NK-92 (cell line): ENCODE measurements around the gene CARHSP1.
"Not testable (repeated sequence)": the region's sequence is repeated elsewhere in the genome, so short reads cannot be mapped to it uniquely, and the experiment has no call there.

Experiments
- DNase-seq: peaks from one replicate; lab custom pipeline; 2025; ENCODE audit not compliant: unreplicated experiment; lab: John Stamatoyannopoulos, UW

The CARHSP1 gene

DNA sequence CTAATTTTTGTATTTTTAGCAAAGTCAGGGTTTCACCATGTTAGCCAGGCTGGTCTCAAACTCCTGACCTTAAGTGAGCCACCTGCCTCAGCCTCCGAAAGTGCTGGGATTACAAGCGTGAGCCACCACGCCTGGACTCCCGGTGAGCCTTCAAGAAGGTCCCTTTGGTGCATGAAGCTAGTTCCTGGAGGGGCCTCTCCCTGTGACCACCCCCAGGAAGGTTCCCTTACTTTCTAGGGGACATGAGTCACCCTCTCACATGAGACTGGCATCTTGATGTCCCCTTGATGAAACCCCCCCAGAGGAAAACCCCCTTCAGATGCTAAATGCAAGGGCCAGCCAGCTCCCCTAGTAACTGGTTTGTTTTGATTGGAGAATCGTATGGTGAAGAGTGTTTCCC is 12.8 kb downstream of the CARHSP1 start:
- DNase-seq: no peak

DNA sequence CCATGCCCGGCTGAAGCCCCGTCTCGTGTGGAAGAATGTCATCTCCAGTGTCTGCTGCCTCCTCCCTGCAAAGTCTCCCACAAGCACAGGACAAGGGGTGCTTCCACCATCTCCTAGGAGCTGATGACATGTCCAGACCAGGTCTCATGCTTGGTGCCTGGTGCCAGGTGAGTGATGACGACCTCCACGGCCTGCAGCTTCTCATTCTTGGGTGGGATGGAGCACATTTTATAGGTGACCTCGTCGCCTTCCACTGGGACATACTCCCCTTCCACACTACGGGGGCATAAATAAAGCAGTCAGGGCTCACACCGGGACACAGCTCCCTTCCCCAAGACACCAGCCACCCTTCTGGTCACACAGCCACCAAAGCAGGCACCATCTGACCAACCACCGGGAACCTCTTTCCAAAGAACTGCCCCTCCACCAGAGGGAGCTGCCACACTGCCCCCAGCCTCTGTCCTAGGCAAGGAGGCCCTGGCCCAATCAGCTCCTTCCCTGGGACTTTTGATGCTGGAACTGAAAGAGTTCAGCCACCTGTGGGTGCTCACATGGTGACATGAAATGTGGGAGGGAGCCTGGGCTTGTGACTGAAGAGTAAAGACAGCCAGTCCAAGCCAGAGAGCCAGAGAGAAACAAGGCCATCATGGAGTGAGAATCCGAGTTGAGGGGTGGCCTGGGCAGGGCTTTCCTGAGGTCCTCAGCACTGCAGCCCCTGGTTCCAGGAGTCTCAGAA is 13.6 kb downstream of the CARHSP1 start:
- DNase-seq: no peak

DNA sequence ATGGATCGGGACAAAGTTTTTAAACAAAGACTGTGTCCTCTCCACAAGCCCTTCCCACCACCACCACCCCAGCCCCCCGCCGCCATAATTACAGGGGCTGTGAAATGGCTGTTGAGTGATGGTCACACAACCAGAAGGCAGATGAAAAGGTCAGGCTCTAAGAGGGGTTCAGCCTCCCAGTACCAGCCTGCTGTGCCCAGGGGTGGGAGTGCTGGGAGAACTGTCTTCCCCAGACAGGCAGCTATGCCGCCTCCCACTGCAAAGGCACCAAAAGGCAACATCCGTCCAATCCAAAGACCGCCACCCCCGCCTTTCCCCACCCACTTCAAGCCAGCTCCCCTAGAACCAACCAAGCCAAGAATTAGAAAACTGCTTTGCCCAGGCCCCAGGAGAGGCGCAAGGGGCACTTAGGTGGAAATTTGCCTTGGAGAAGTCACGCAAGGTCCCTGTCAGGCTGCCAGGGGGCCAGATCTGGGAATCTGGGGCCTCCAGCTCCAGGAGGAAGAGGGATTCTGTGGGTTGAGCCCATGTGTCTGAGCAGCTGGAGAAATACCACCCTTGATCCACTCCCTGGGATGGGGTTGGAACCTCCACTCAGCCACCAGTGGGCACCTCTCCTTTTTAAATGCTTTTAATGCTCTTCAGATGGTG is 14.4 kb downstream of the CARHSP1 start:
- DNase-seq: no peak

DNA sequence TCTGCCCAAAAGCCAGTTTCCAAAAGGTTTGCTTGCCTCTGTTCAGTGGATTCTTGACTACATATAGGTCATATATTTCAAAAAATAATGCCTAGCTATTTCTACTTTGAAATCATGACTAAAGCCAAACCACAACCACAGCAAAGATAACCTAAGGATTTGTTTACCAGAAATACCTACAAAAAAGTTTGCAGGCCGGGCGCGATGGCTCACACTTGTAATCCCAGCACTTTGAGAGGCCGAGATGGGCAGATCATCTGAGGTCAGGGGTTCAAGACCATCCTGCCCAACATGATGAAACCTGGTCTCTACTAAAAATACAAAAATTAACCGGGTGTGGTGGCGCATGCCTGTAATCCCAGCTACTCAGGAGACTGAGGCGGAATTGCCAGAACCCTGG is 15.2 kb downstream of the CARHSP1 start:
- DNase-seq: no peak

DNA sequence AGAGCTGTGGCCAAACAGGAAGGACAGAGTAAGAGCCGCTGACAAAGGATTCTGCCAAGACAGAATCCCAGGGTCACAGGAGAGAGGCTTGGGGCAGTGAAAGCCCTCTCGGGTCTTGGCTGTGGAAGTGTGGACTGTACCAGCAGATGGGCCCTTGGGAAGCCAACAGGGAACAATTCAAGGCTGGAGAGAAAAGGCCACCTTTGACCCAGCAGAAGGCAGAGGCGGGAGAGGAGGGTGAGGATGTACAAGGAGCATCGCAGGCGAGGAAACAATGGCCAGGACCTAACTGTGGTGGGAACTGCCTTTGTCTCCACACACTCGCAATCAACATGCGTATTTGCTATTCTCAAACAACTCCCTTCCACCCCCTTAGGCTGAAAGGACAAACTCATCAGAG is 15.7 kb downstream of the CARHSP1 start:
- no peak for DNase-seq

DNA sequence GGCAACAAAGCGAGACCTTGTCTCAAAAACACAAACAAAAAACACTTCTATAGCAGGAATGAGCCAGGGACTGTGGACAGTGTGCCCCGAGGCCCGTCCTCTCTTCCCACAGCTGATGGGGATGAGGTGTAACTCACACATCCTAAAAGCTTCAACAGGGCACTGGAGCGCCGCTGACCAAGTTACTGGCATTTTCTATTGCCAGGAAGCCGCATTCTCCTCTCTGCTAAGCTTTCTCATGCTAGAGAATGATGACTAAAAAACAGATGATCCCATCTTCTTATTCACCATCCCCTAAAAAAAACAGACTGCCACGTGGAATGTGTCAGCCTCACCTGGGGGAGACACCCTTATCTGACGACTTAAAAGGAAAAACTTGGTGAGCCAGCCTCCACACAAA is 16.3 kb downstream of the CARHSP1 start:
- DNase-seq: no peak

DNA sequence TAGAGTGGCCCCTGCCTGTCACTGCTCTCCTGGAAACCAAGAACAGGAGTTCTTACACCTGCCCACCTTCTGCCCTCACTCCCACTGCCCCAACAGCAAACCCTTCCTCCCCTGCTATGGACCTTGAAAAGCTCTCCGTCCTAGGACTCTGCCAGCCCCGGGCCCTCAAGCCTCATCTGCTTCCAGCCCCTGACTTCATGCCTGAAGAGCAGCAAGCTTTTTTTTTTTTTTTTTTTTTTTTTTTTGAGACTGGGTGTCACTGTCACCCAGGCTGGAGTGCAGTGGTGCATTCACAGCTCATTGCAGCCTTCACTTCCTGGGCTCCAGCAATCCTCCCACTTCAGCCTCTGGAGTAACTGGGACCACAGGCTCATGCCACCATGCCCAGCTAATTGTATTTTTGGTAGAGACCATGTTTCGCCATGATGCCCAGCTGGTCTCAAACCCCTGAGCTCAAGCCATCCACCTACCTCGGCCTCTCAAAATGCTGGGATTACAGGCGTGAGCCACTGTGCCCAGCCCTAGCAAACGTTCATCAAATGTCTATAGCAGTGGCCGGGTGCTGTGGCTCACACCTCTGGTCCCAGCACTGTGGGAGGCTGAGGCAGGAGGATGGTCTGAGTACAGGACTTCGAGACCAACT is 16.9 kb downstream of the CARHSP1 start:
- DNase-seq: no peak

DNA sequence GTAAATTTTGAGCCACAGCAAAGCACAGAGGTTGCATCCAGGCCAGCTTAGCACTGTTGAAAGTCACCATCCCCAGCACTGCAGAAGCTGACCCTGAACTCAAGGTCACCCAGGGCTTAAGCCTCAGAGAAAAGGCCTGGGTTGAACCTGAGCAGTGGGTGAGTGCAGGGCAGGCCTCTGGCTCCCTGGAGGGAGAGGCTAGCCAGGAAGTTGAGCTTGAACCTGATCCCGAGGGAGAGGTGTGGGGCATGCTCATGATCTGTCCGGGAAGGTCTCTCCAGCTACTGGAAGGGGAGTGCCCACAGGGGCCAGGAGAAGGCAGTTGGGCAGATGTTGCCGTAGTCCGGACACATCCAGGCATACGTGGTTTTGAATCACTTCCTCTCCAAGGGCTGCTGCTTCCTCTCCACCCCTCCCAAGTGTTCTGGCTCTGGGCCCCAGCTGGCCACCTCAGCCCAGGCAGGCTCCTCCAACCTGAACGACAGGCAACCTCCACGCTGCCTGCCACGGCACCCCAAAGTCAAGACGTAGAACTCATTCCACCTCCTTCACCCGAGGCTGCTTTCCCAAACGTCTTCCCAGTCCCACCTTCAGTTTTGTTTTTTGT is 18.4 kb downstream of the CARHSP1 start:
- DNase-seq: no peak

DNA sequence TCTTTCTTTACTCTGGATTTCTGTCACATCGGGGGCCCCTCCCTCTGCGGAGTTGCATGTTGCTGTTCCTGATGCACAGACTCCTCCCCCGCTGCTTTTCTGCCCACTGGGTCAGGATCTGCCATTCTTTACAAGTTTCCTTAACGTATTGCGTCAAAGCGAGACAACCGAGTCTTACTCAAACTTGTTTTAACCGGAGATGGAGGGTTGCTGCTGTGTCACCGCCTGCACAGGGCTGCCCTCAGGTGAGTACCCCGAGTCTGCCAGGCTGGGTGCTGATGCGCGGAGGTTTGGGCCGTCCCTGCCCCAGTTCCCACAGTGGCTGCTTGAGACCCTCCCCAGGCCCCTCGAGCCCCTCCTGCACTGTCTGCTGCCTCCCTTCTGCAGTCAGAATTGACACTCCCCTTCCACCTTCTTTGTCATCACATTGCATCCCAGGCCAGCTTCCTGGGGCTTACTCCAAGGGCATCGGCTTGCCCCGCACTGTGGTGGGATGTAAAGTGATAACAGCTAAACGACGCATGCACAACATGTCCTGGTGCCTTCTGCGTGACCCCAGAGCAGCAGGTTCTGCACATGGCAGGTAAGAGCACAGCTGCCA is 19.3 kb downstream of the CARHSP1 start:
- DNase-seq: no peak

DNA sequence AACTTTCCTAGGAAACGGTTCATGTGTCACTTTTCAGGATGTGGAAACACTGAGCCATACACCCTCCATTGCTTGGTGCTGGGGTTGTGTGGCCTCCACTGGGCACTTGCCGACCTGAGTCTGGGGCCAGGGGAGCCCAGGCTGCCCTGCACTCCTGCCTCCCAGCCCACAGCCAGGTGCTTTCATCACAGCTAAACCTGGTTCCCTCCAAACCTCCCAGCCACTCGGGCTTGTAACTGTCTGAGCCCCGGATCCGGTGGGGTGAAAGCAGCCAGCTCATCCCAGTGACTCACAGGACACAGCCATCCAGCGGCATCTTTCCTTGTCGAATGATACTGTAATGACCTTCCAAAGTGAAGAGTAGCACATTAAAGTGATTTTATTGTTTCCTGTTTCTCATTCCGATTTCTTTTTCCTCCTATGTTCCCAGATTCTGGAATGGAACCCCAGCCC is 19.8 kb downstream of the CARHSP1 start:
- no peak for DNase-seq

DNA sequence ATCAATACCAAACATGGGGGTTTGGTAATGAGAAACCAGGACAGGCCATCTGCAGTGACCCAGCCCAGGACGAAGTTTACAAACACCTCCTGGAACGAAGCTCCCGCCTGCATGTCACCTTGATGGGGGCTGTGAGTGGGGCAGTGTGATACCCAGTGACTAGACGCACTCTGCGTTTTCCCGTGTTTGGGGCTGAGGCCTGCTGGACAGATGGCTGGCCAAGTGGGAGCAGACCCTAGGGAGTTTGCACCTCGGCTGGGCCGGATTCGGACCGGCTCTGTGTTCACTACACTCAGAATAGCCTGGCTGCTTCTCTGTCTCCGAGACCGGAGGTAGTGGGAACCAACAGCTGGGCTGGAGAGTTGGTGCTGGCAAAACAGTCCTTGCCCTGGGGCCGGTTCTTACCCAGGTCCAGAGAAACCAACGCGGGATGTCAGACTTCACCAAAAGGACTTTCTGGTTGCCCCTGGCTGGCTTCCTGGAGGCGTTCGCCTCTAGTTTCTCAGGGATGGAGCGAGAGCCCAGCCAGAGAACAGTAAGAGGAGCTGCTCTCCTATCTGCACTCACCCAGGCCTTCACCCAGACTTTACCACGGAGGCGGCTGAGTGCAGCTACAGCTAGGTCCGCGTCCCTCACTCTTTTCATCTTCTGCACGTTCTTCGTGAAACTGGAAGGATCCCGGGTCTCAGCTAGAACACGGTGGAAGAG is 20.4 kb downstream of the CARHSP1 start:
- DNase-seq: no peak

DNA sequence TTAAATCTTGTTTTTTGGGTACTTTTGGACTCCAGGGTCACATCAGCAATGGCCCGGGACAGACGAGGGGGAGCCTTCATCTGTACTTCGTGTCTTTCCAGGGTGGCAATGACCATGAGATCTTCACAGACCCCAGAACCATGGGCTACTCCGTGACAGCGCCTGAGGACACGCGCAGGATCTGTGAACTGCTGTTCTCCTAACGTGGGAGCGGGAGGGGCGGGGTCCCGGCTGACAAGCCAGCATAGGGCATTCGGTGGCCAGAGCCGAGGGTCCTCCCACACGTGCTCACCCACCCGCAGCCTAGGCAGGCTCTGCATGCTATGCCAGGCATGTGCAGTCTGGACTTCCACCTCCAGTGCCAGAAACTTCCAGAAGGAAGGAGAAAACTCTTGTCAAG is 21.2 kb downstream of the CARHSP1 start:
- no peak for DNase-seq

DNA sequence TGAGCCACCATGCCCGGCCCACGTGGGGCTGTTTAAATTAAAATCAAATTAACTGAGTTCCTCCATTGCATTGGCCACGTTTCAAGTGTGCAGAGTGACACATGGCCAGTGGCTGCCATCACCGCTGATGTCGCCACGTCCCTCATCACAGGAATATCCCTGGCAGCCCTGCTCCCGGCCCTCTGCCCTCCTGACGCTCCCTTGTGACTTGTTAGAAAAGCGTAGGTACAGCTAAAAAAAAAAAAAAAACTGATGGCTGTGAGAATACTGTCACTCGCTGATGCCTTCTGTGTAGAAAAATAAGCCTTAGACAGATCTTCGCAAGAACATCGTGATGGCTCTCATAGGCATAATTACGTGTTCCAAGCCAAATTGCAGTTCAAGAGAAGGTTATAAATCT is 21.7 kb downstream of the CARHSP1 start:
- DNase-seq: no peak

DNA sequence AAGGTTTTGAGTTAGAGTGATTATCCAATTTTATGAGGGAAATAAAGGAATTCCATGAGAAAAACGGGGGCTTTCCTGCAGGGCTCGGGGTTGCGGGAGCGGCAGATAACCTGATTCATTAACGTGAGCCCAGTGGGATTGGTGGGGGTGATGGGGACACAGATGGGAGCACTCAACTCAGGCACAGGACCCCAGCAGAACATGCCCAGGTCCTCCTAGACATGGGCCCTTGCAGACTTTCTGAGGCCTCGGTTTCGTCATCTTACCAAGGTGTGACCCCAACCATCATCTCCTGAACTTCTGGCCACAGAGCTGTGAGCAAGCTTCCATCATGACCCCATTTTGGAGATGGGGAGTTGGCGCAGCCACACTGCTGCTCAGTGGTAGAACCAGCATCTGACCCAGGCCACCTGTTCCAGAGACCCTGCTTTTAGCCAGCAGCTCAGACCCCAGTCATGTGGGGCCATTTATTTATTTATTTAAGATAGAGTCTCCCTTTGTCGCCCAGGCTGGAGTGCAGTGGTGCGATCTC is 22.3 kb downstream of the CARHSP1 start:
- DNase-seq: no peak

DNA sequence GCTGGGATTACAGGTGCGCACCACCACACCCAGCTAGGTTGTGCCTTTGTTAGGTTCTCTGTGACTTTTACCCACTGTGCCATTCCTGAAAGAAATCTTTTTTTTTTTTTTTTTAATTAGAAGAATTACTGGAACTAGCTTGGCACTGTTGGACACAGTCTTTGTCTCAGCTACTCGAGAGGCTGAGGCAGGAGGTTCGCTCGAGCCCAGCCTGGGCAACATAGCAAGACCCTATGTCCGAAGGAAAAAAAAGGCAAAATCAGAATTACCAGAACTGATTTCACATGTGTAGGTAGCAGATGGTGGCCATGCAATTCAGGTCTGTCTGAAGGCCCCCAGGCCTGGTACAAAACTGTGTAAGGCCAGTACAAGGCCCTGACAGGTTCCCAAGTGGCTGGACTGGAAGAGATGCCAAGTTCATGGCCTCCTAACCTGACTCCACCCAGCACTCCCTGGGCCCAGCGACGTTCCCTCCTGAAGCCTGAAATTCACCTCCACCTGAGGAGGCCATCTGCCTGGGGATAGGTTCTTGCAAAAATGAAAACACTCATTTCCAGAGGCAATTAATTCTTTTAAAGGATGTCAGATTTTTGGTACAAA is 23.0 kb downstream of the CARHSP1 start:
- DNase-seq: no peak

DNA sequence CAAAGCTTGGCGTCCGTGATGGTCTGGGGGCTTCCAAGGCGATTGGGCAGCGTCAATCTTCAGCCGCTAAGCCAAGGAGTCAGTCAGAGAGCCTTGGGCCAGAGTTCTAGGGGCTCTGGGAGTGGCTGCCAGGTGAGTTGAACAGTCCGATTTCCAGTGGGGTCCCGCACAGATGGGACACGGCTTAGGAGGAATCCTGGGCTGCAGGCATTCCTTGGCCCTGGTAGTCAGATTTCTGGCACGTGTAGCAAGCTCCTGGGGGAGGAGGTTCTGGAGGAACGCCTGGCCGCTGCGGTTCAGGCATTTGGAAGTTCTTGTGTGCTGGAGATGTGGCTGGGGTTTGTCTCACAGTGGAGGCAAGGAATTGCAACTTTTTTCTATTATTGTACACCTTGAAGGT is 25.5 kb downstream of the CARHSP1 start:
- not testable (repeated sequence) for DNase-seq

DNA sequence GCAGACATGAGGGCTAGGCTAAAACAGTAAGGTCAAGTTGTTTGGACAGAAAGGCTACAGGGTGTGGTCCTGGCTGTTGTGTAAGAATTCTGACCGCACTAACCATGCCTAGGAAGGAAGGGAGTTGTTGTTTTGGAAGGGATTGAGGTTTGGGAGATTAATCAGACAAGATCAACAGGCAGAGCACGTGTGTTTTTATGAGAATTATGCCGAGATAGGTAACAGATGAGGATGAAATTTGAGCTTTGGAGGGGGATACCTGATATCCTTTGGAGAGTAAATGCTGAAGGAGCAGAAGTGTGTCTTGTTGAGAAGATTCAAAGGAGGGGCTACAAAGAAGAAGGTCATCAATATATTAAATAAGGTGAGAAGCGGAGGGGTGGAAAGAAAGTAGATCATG is 26.8 kb downstream of the CARHSP1 start:
- DNase-seq: not testable (repeated sequence)

DNA sequence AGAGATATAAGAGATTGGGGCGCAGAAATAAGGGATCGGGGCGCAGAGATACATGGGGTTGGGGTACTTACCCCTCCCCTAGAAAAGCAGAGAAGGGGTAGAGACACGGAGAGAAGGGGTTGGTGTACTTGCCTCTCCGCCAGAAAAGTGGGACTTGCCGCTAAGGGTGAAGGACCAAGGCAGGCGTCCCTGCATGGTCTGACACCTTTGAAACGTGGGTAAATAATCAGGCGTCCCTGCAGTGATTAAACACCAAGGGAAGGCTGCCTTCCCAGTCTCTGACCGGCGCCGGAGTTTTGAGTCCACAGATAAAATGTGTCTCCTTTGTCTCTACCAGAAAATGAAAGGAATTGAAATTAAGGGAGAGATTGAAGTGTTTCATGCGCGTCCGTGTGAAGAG is 31.2 kb downstream of the CARHSP1 start:
- not testable (repeated sequence) for DNase-seq

DNA sequence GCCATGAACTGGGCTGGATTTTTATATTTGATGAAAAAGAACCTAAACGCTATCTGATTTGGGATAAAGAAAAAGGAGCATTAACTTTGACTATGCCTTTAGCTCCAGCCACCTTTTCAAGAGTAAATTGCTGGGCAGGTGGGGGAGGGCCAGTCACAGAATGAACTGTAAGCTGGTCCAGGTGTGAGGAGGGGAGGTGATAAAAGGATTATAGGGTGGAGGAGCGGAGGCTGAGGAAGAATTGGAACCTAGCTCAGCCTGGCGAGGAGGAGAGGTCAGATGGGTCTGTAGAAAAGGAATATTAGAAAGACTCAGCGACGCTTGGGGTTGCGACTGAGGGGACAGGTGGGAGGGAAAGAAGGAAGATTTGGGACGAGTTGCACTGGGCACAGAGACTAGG is 32.0 kb downstream of the CARHSP1 start:
- DNase-seq: not testable (repeated sequence)

DNA sequence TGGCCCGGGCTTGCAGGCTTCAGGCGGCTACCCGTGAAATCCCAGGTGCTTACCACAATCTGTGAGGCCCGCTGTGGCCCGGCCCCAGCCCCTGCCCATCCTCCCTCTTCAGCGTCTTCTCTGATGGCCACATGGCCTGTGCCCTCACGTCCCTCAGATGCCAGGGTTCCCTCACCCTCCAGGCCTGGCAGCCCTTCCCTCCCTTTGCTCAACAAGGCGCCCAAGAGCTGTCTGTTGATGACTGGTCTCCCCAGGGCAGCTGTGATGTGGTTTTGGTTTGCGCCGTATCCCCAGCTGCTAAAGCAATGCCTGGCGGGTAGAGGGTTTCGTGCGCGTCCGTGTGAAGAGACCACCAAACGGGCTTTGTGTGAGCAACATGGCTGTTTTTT is 36.1 kb downstream of the CARHSP1 start:
- DNase-seq: no peak
